Uterus (tissue), 4 donors: ENCODE results near the gene LAT. TPM values are rescaled to one million over a fixed set of nuclear protein-coding genes. Genes with fewer than 3 reads are reported as not detected.
"Not testable (repeated sequence)": the region's sequence is repeated elsewhere in the genome, so short reads cannot be mapped to it uniquely, and the experiment has no call there.

ENCODE experiments used
- DNase-seq, 2 donors: peaks; one replicate each; pipeline ENCODE4 v3.0.0-alpha.2; 2019 to 2020
- H3K27ac ChIP-seq, 2 donors: fragments of 200-600 bp; sonication (generic); 1 replicate in 1 of 2; 2 replicates in 1 of 2; pipeline ENCODE4 v1.5.1; 2016 to 2018
- H3K27me3 ChIP-seq, 2 donors: fragments of 200-600 bp; sonication (generic); one replicate each; pipeline ENCODE4 v1.5.1; 2018 to 2019; ENCODE audit warnings: control low read depth in 1 of 2
- H3K36me3 ChIP-seq, 2 donors: fragments of 200-600 bp; sonication (generic); one replicate each; pipeline ENCODE4 v1.5.1; 2019; ENCODE audit warnings: control low read depth in 1 of 2
- H3K4me1 ChIP-seq, 2 donors: fragments of 200-600 bp; sonication (generic); one replicate each; pipeline ENCODE4 v1.5.1; 2018 to 2019; ENCODE audit warnings: control low read depth in 1 of 2
- H3K4me3 ChIP-seq, 2 donors: fragments of 200-600 bp; sonication (generic); 1 replicate in 1 of 2; 2 replicates in 1 of 2; pipeline ENCODE4 v1.5.1; 2018 to 2019; ENCODE audit warnings: mild to moderate bottlenecking in 1 of 2
- H3K9me3 ChIP-seq, 2 donors: fragments of 200-600 bp; sonication (generic); one replicate each; pipeline ENCODE4 v1.5.1; 2019; ENCODE audit warnings: control low read depth in 1 of 2
- CTCF ChIP-seq, 4 experiments: fragments of 200-600 bp in 2 of 4; fragments of 450-650 bp in 2 of 4; sonication (generic) in 2 of 4; IDR thresholded peaks; one replicate each; pipeline ENCODE4 v1.5.1; 2016 to 2019; ENCODE audit warnings: antibody characterized with exemption in 4 of 4, mild to moderate bottlenecking in 2 of 4, moderate library complexity in 1 of 4
- POLR2A ChIP-seq, 2 donors: fragments of 450-650 bp; IDR thresholded peaks; one replicate each; pipeline ENCODE4 v1.6.1; 2016; ENCODE audit warnings: antibody characterized with exemption in 2 of 2, mild to moderate bottlenecking in 1 of 2, moderate library complexity in 1 of 2
- intact Hi-C: fragments of 100-400 bp; cut with DNase I; formaldehyde crosslinking; loops from one replicate; pipeline ENCODE4 v1.15.1; 2023; ENCODE audit warnings: low total_unique reads
- total RNA-seq, 4 donors: library from RNA; depleted of rRNA in 3 of 4; stranded (reverse); fragments of >200 nt in 3 of 4; gene quantifications; one replicate each; pipeline versions ENCODE4 v1.1.0 to v1.2.4, GENCODE V29; 2014 to 2023
- donor health status: DM: yes; HTN: yes; CAD: no.

LAT gene
- total RNA-seq, 4 donors from 2014 or later = 0.97 to 12.6 (median 3.0) TPM

GRCh38 chr16:28975158-28975599, 9.7 kb upstream of the LAT start:
- DNase-seq = no peak
- Histone ChIP-seq H3K9me3 (no peaks in the 10 kb centered on the region), H3K4me3 (peak overlapping the region; percentile 83 to 96), H3K4me1 (peaks cover 5 to 12% of the 10 kb centered on the region in 2 donors), H3K27ac (peak overlapping the region; percentile 86 to 89), H3K36me3 (no peaks in the 10 kb centered on the region), H3K27me3 (no peaks in the 10 kb centered on the region)
- TF ChIP-seq CTCF (IDR thresholded peaks at IDR 0.05) (no peak), POLR2A (IDR thresholded peaks at IDR 0.05) (no peak)
- intact Hi-C loops = no loop called here

GRCh38 chr16:28977703-28978662, 6.9 kb upstream of the LAT start:
- H3K27me3 ChIP-seq = no peaks in the 10 kb centered on the region
- intact Hi-C loops = no loop called here
- no peak for DNase-seq
- H3K36me3 ChIP-seq = no peaks in the 10 kb centered on the region
- no peaks in the 10 kb centered on the region for H3K9me3 ChIP-seq
- no peak overlapping the region for H3K27ac ChIP-seq
- peaks cover 5 to 12% of the 10 kb centered on the region in 2 donors for H3K4me1 ChIP-seq
- no peak for TF ChIP-seq CTCF (IDR thresholded peaks at IDR 0.05)
- no peak for TF ChIP-seq POLR2A (IDR thresholded peaks at IDR 0.05)
- H3K4me3 ChIP-seq = no peak overlapping the region

GRCh38 chr16:28980330-28980729, 4.5 kb upstream of the LAT start:
- intact Hi-C loops, H3K9me3 ChIP-seq, H3K4me1 ChIP-seq, DNase-seq, H3K36me3 ChIP-seq, H3K4me3 ChIP-seq, H3K27me3 ChIP-seq, H3K27ac ChIP-seq: not testable (repeated sequence)

- DNase-seq = no peak
- intact Hi-C loops = no loop called here
- TF ChIP-seq CTCF (IDR thresholded peaks at IDR 0.05) = no peak
- no peak for TF ChIP-seq POLR2A (IDR thresholded peaks at IDR 0.05)
- Histone ChIP-seq H3K36me3 (no peaks in the 10 kb centered on the region), H3K27me3 (no peaks in the 10 kb centered on the region), H3K4me1 (peaks cover 0 to 3% of the 10 kb centered on the region in 2 donors), H3K4me3 (no peak overlapping the region), H3K27ac (no peak overlapping the region), H3K9me3 (no peaks in the 10 kb centered on the region)
Measured at GRCh38 chr16:28980929-28981328, 3.9 kb upstream of the LAT start.

- Histone ChIP-seq H3K27me3 (no peaks in the 10 kb centered on the region), H3K9me3 (no peaks in the 10 kb centered on the region), H3K4me3 (no peak overlapping the region), H3K27ac (no peak overlapping the region), H3K36me3 (no peaks in the 10 kb centered on the region), H3K4me1 (no peaks in the 10 kb centered on the region)
- TF ChIP-seq POLR2A (IDR thresholded peaks at IDR 0.05) = no peak
- TF ChIP-seq CTCF (IDR thresholded peaks at IDR 0.05) = peak in 1 of 4 experiments; percentile 9
- no peak for DNase-seq
- intact Hi-C loops = no loop called here
Measured at GRCh38 chr16:28981517-28981916, 3.3 kb upstream of the LAT start.
